Activated B cell treated with CpG ODN at 0.5 μM for 24 hours (primary cell): ENCODE measurements around the gene HDAC10. TPM values are rescaled to one million over a fixed set of nuclear protein-coding genes. Genes with fewer than 3 reads are reported as not detected.

Source experiments
- ATAC-seq: fragments of 200-7000 bp; cut with Tn5 transposase; one replicate; pipeline ENCODE4 v1.10.0; 2021; ENCODE audit warnings: low read depth, mild to moderate bottlenecking, moderate library complexity
- CTCF ChIA-PET: fragments of 350-600 bp; sonication (Branson Sonifier 250); formaldehyde crosslinking; loops from one replicate; lab custom pipeline; 2021; ENCODE audit warnings: antibody characterized with exemption; lab: Charles Lee
- POLR2A ChIA-PET: fragments of 350-600 bp; sonication (Branson Sonifier 250); formaldehyde crosslinking; loops from one replicate; lab custom pipeline; 2021; ENCODE audit warnings: antibody characterized with exemption; lab: Charles Lee
- DNase-seq: peaks from one replicate; pipeline ENCODE4 v3.0.0; 2022
- H3K27ac Mint-ChIP-seq: one replicate; pipeline ENCODE4 v1.8.0; 2020; ENCODE audit warnings: mixed read lengths
- H3K27me3 Mint-ChIP-seq: one replicate; pipeline ENCODE4 v1.8.0; 2021; ENCODE audit warnings: mixed read lengths
- H3K36me3 Mint-ChIP-seq: one replicate; pipeline ENCODE4 v1.8.0; 2021; ENCODE audit warnings: low read depth, mixed read lengths
- H3K4me1 Mint-ChIP-seq: one replicate; pipeline ENCODE4 v1.8.0; 2021; ENCODE audit warnings: mixed read lengths
- H3K4me3 Mint-ChIP-seq: one replicate; pipeline ENCODE4 v1.8.0; 2020; ENCODE audit warnings: mild to moderate bottlenecking, mixed read lengths
- H3K9me3 Mint-ChIP-seq: one replicate; pipeline ENCODE4 v1.8.0; 2020; ENCODE audit warnings: mixed read lengths
- CTCF ChIP-seq: fragments of 200-600 bp; IDR thresholded peaks from one replicate; pipeline ENCODE4 v1.8.0; 2022; ENCODE audit warnings: antibody characterized with exemption, mild to moderate bottlenecking
- intact Hi-C: fragments of 100-400 bp; cut with micrococcal nuclease; formaldehyde crosslinking; loops from one replicate; pipeline ENCODE4 v1.15.1; 2024
- total RNA-seq: library from RNA; stranded (reverse); gene quantifications from 2 replicates; pipeline ENCODE4 v1.2.3, GENCODE V29; 2022

HDAC10 gene
- total RNA-seq, 1 donor from 2014 or later = 68.2 TPM

GRCh38 chr22:50272044-50272802 lies 21.2 kb upstream of the HDAC10 start:
- Mint-ChIP-seq H3K4me3 (no peak overlapping the region), H3K4me1 (peaks cover 17% of the 10 kb centered on the region), H3K27ac (no peak overlapping the region), H3K9me3 (no peaks in the 10 kb centered on the region), H3K27me3 (no peaks in the 10 kb centered on the region), H3K36me3 (no peaks in the 10 kb centered on the region)
- ATAC-seq = no peak
- no peak for DNase-seq
- no peak for TF ChIP-seq CTCF
- POLR2A ChIA-PET = interaction anchor here (0.6 to 1.6 kb wide), 5 partner anchors 21 to 70 kb away, joined by 3 to 8 read pairs (median 5); partner anchors contain the start of gene HDAC10
- intact Hi-C loops = no loop called here
- CTCF ChIA-PET = interaction anchor here (1.3 to 3.8 kb wide), 3 partner anchors 20 to 69 kb away, joined by 4 to 22 read pairs (median 11); partner anchors contain the start of gene DENND6B

DNA sequence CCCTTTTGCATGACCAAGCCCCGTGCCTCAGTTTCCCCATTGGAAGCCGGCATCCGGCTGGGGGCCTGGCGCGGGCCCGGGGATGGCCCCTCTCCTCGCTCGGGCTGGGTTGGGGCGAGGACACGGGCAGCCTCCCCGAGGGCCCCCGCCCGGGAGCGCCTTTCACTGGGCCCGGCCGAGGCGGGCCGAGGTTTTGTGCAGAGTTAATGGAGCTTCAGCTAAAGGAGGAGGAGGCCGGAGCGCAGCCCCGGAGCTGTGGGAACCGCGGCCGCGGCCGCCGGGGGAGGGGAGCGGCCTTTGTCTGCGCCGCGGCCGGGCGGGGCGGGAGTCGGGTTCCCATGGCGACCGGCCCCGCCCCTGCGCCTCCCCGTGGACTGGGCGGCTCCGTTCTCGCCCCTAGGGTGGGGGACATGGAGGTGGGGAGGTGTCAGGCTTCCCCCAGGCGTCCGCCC lies 20.5 kb upstream of the HDAC10 start:
- Mint-ChIP-seq H3K9me3 (no peaks in the 10 kb centered on the region), H3K4me1 (peaks cover 17% of the 10 kb centered on the region), H3K36me3 (no peaks in the 10 kb centered on the region), H3K27me3 (no peaks in the 10 kb centered on the region), H3K4me3 (no peak overlapping the region), H3K27ac (no peak overlapping the region)
- no peak for TF ChIP-seq CTCF
- DNase-seq (peak; percentile 56), ATAC-seq (peak; percentile 31)
- ChIA-PET POLR2A (interaction anchor here (0.6 to 1.6 kb wide), 3 partner anchors 20 to 63 kb away, joined by 3 to 5 read pairs (median 5); partner anchors contain the start of gene HDAC10), CTCF (interaction anchor here (1.3 to 3.8 kb wide), 3 partner anchors 19 to 70 kb away, joined by 4 to 22 read pairs (median 11); partner anchors contain the start of gene DENND6B)
- intact Hi-C loops = loop anchor here (2.0 kb wide), 1 partner anchor 21 kb away; no protein-coding TSS in a partner anchor

GRCh38 chr22:50270666-50271394 lies 19.8 kb upstream of the HDAC10 start:
- ChIA-PET CTCF (interaction anchor here (1.3 to 3.8 kb wide), 2 partner anchors 18 to 57 kb away, joined by 4 to 22 read pairs; partner anchors contain the start of gene DENND6B), POLR2A (interaction anchor here (0.6 to 1.2 kb wide), 4 partner anchors 19 to 80 kb away, joined by 3 to 5 read pairs (median 4); partner anchors contain the start of gene TUBGCP6)
- no peak for TF ChIP-seq CTCF
- Mint-ChIP-seq H3K36me3 (no peaks in the 10 kb centered on the region), H3K9me3 (no peaks in the 10 kb centered on the region), H3K27ac (no peak overlapping the region), H3K4me3 (peak overlapping the region; percentile 73), H3K27me3 (no peaks in the 10 kb centered on the region), H3K4me1 (peaks cover 17% of the 10 kb centered on the region)
- ATAC-seq = peak; percentile 46
- DNase-seq = peak; percentile 67
- intact Hi-C loops = loop anchor here (1.0 to 2.0 kb wide), 4 partner anchors 9 to 349 kb away; no protein-coding TSS in a partner anchor

DNA sequence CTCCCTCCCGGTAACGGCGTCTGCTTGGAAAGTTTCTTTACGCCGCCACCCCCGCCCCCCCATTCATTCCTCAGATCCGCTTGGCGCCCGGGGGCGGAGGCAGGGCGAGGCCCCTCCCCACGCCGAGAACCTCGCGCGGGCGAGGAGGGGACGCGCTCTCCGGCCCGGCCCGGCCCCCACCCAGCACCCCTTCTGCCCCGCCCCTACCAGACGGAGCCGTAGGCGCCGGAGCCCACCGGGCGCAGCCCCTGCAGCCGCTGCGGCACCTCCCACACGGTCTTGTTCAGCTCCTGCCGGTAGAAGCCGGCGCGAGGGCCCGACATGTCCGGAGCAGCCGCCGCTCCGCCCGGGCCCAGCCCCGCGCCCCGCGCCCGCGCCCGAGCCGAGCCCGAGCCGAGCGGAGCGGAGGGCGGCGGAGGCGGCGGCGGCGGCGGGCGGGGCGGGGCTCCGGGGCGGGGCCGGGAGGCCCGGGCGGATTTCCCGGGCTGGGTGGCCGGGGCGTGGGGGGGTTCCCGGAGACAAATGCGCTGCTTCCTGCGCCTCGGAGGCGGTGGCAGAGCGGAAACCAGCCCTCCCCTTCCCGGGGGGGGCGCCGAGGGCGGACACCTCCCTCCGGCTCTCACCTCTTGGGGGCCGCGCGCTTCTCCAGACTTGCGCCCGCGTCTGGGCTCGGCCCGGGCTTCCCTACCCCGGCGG lies 19.1 kb upstream of the HDAC10 start, which contains the start of gene MAPK11:
MAPK11 (minus strand) TSS at position 411 of the 696 bp plus-strand sequence; CDS start at position 323, 88 bp downstream.
- Mint-ChIP-seq H3K27ac (no peak within 1 kb of the TSS), H3K27me3 (no peaks in the 10 kb centered on the region), H3K4me1 (peaks cover 19% of the 10 kb centered on the region), H3K9me3 (no peaks in the 10 kb centered on the region), H3K36me3 (no peaks in the 10 kb centered on the region), H3K4me3 (peak within 1 kb of the TSS; percentile 73)
- peak; percentile 56 for ATAC-seq
- peak; percentile 60 for DNase-seq
- POLR2A ChIA-PET = interaction anchor here (1.0 to 1.2 kb wide), 2 partner anchors 25 to 79 kb away, joined by 4 read pairs; partner anchors contain the start of gene TUBGCP6
- intact Hi-C loops = loop anchor here (1.0 to 2.0 kb wide), 4 partner anchors 8 to 350 kb away; no protein-coding TSS in a partner anchor
- CTCF ChIA-PET = no interaction called here
- no peak for TF ChIP-seq CTCF
